ENCODE results near the gene EGFR. TPM values are rescaled to one million over a fixed set of nuclear protein-coding genes. Genes with fewer than 3 reads are reported as not detected.
A peak's percentile ranks its signal among the peaks of the same experiment; 100 is the strongest.

EGFR gene
- total and polyA plus RNA-seq, 7 donors, result 3.6 to 39.7 (median 14.1) TPM

DNA sequence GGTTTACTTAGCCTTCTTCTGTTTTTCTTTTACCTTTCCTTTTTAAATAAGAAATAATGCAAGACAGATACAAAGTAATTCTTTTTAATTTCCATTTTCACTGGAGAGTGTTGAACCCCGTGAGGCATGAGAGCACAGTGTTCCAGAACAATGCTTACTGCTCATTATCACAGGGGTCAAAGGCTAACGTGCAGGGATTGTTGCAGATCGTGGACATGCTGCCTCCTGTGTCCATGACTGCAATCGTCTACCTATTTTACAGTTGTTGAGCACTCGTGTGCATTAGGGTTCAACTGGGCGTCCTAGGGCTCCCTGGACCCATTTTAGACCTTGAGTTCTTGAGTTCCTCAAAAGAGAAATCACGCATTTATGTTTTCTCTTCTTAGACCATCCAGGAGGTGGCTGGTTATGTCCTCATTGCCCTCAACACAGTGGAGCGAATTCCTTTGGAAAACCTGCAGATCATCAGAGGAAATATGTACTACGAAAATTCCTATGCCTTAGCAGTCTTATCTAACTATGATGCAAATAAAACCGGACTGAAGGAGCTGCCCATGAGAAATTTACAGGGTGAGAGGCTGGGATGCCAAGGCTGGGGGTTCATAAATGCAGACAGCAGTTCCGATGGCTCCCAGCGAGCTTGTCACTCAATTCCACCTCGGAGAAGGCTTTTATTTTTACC is 124.2 kb downstream of the EGFR start:
- DNase-seq, result no peak
- 80 to 87% (median 83%) methylated on average over 13 of the region's 13 CpGs for WGBS, 3 donors
- intact Hi-C loops (cut with DNase I), result no loop called here
- H3K27ac ChIP-seq, result no peak overlapping the region
- H3K4me3 ChIP-seq, result no peak overlapping the region
- peaks cover 3% of the 10 kb centered on the region for H3K9me3 ChIP-seq
- H3K27me3 ChIP-seq (ENCODE audit: insufficient read depth in 3 of 3, low read length in 2 of 3), result no peaks in the 10 kb centered on the region
- TF ChIP-seq, protein P1, sequence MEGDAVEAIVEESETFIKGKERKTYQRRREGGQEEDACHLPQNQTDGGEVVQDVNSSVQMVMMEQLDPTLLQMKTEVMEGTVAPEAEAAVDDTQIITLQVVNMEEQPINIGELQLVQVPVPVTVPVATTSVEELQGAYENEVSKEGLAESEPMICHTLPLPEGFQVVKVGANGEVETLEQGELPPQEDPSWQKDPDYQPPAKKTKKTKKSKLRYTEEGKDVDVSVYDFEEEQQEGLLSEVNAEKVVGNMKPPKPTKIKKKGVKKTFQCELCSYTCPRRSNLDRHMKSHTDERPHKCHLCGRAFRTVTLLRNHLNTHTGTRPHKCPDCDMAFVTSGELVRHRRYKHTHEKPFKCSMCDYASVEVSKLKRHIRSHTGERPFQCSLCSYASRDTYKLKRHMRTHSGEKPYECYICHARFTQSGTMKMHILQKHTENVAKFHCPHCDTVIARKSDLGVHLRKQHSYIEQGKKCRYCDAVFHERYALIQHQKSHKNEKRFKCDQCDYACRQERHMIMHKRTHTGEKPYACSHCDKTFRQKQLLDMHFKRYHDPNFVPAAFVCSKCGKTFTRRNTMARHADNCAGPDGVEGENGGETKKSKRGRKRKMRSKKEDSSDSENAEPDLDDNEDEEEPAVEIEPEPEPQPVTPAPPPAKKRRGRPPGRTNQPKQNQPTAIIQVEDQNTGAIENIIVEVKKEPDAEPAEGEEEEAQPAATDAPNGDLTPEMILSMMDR (IDR thresholded peaks at IDR 0.05), result no peak
- ATAC-seq, result no peak
- peaks cover 0 to 56% of the 10 kb centered on the region in 2 donors for H3K36me3 ChIP-seq (ENCODE audit: insufficient read depth in 1 of 2, low read depth in 1 of 2)
- peaks cover 11% of the 10 kb centered on the region for H3K4me1 ChIP-seq

DNA sequence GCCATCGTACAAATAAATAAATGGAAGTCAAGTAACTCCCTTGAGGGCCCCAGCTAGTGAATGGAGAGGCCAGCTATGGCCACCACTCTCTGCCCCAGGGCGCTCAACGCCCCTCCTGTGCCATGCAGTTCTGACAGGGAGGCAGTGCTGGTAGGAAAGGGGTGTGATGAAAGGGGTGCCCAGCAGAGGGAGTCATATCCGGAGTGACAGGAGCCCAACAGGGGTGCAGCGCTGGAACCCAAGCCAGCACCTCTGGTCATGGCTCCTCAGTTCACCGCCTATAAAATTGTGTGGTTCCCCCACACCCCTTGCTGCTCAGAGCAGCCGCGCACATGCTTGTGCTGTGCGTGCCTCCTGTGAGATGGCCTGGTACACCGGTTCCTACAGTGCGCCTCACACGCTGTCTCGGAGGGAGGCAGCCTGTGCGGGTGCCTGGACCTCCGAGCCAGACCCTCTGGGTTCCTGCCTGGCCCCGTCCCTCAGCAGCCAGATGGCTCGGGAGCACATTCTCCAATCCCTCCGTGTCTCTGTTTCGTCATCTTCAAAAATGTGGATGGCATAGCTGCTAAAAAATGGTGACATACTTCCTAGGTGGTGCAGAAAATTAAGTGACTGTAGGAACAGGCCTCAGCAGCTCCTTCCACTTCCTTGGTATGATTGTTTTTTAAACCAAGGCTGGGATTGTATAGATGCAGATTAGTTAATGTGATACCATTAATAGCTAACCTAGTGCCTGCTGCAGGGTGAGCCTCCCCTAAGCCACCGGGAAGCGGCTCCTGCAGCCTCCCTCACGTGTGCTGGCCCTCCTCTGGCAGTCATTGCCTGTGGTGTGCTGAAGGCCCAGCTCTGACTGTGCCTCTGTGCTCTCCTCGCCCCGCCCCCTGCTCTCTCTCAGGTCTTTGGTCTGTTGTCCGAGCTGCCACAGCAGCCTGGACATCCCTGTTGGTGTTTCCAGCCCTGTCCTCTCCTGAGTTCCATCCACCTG is 125.8 kb downstream of the EGFR start:
- Histone ChIP-seq H3K9me3 (no peaks in the 10 kb centered on the region), H3K27ac (no peak overlapping the region), H3K36me3 (ENCODE audit: insufficient read depth in 1 of 2, low read depth in 1 of 2) (peaks cover 0 to 57% of the 10 kb centered on the region in 2 donors), H3K4me3 (no peak overlapping the region), H3K4me1 (peaks cover 20% of the 10 kb centered on the region), H3K27me3 (ENCODE audit: insufficient read depth in 3 of 3, low read length in 2 of 3) (no peaks in the 10 kb centered on the region)
- ATAC-seq, result peak in 3 of 4 donors; percentile 50 to 64 (median 59)
- intact Hi-C loops (cut with DNase I), result no loop called here
- WGBS, 3 donors, result 80 to 89% (median 84%) methylated on average over 25 of the region's 25 CpGs
- DNase-seq, result no peak
- TF ChIP-seq, protein P1 (IDR thresholded peaks at IDR 0.05), result peak; percentile 15

DNA sequence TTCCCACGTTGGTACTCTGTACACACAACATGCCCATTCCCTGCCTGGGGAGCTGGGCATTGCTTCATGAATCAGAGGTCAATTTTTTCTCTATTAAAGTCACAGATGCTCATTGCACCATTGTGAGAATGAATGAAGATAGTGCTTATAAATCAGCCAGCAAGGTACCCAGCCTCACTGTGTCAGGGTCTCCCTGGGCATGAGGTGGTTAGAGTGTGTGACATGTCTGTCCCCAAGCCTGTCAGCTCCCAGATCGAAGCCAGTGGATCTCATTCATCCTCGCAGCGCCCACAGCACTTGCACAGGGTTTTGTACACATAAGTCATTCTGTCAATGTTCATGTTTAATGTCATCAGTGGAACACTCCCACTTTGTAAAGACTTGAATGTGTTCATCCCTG is 126.8 kb downstream of the EGFR start:
- H3K36me3 ChIP-seq (ENCODE audit: insufficient read depth in 1 of 2, low read depth in 1 of 2), result peaks cover 0 to 57% of the 10 kb centered on the region in 2 donors

DNA sequence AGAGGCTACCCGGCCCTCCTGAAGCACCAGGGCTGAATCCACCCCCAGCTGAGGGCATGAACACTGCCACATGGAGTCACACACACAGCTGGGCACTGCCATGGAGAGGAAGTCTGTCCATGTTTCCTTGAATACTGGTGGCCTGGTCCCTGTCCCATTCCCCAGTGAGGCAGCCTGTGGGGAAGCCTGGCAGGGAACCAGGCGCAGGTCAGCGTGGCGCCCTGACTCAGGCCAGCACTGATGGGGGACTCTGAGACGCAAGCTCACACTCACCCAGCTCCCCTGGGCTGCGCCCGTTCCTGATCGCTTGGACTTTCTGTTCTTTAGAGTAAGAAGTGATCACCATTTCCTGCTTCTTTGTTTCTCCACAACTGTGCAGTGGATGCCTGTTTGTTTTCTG is 128.3 kb downstream of the EGFR start:
- ATAC-seq (no peak), DNase-seq (no peak)
- WGBS, 3 donors, result 78 to 86% (median 78%) methylated on average over 8 of the region's 8 CpGs
- intact Hi-C loops (cut with DNase I), result no loop called here
- H3K27me3 ChIP-seq (ENCODE audit: insufficient read depth in 3 of 3, low read length in 2 of 3), result no peaks in the 10 kb centered on the region
- H3K36me3 ChIP-seq (ENCODE audit: insufficient read depth in 1 of 2, low read depth in 1 of 2), result peaks cover 0 to 56% of the 10 kb centered on the region in 2 donors
- no peaks in the 10 kb centered on the region for H3K9me3 ChIP-seq
- no peak overlapping the region for H3K27ac ChIP-seq
- H3K4me1 ChIP-seq, result peaks cover 31% of the 10 kb centered on the region
- no peak overlapping the region for H3K4me3 ChIP-seq
- TF ChIP-seq, protein P1 (IDR thresholded peaks at IDR 0.05), result no peak

More for the DNA sequence above, 126.8 kb downstream of the EGFR start:
- ATAC-seq, result no peak
- Histone ChIP-seq H3K9me3 (no peaks in the 10 kb centered on the region), H3K27me3 (ENCODE audit: insufficient read depth in 3 of 3, low read length in 2 of 3) (no peaks in the 10 kb centered on the region), H3K4me1 (peaks cover 21% of the 10 kb centered on the region), H3K4me3 (no peak overlapping the region), H3K27ac (no peak overlapping the region)
- WGBS, 3 donors, result 73 to 89% (median 87%) methylated on average over 4 of the region's 4 CpGs
- DNase-seq, result no peak
- TF ChIP-seq, protein P1 (IDR thresholded peaks at IDR 0.05), result no peak
- intact Hi-C loops (cut with DNase I), result no loop called here
